C4-2B (cell line): Measurements from ENCODE around the gene UBQLNL.

Experiments
- ZFX ChIP-seq: fragments of 450-650 bp; IDR thresholded peaks from 2 replicates; pipeline ENCODE4 v1.6.1; 2017
- TF ChIP-seq, protein P1 (sequence below): fragments of 450-650 bp; conservative IDR thresholded peaks from 2 replicates; pipeline ENCODE4 v1.5.1; 2017; ENCODE audit warnings: mild to moderate bottlenecking

DNA sequence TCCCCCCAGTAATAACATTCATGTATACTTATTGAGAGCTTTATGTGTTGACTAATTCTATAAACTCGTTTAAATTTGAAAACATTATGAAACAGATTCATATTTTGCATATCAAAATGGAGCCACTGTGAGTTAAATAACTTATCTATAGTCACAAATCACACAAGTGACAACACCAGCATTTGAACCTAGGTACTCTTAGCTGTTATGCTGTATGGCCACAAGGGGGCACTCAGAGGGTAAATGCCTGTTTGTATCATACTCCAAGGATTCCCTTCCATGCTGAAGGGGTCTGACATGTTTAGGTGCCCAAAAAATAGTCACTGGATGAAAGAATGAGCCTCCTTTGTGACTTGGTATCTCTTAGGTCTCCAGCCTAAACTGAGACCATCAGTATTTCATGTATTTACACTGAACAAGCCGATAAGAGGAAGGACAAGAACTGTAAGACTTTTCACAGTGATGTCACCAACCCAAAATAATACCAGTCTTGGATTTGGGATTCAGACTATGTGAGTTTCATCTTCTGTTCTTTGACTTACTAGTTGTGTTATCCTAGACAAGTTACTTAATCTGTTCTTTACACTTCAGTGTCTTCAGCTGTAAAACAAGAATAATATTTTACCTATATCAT is 40.2 kb downstream of the UBQLNL start:
- TF ChIP-seq, protein P1, sequence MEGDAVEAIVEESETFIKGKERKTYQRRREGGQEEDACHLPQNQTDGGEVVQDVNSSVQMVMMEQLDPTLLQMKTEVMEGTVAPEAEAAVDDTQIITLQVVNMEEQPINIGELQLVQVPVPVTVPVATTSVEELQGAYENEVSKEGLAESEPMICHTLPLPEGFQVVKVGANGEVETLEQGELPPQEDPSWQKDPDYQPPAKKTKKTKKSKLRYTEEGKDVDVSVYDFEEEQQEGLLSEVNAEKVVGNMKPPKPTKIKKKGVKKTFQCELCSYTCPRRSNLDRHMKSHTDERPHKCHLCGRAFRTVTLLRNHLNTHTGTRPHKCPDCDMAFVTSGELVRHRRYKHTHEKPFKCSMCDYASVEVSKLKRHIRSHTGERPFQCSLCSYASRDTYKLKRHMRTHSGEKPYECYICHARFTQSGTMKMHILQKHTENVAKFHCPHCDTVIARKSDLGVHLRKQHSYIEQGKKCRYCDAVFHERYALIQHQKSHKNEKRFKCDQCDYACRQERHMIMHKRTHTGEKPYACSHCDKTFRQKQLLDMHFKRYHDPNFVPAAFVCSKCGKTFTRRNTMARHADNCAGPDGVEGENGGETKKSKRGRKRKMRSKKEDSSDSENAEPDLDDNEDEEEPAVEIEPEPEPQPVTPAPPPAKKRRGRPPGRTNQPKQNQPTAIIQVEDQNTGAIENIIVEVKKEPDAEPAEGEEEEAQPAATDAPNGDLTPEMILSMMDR, result peak; percentile 88
- no peak for TF ChIP-seq ZFX
